Dermis microvascular lymphatic vessel endothelial cell (primary cell): ENCODE measurements around the gene CCT5. TPM values are rescaled to one million over a fixed set of nuclear protein-coding genes. Genes with fewer than 3 reads are reported as not detected.

ENCODE experiments used
- DNase-seq, 2 donors: peaks; one replicate each; pipeline versions ENCODE4 v3.0.0 to v3.0.0-alpha.2; 2010; ENCODE audit warnings: low read depth in 2 of 2
- total RNA-seq: library from RNA; depleted of rRNA; stranded (reverse); fragments of >200 nt; gene quantifications from 2 replicates; pipeline ENCODE4 v1.2.1, GENCODE V29; 2014

CCT5 gene
- 495 and 643 TPM in 2 replicates for total RNA-seq

DNA sequence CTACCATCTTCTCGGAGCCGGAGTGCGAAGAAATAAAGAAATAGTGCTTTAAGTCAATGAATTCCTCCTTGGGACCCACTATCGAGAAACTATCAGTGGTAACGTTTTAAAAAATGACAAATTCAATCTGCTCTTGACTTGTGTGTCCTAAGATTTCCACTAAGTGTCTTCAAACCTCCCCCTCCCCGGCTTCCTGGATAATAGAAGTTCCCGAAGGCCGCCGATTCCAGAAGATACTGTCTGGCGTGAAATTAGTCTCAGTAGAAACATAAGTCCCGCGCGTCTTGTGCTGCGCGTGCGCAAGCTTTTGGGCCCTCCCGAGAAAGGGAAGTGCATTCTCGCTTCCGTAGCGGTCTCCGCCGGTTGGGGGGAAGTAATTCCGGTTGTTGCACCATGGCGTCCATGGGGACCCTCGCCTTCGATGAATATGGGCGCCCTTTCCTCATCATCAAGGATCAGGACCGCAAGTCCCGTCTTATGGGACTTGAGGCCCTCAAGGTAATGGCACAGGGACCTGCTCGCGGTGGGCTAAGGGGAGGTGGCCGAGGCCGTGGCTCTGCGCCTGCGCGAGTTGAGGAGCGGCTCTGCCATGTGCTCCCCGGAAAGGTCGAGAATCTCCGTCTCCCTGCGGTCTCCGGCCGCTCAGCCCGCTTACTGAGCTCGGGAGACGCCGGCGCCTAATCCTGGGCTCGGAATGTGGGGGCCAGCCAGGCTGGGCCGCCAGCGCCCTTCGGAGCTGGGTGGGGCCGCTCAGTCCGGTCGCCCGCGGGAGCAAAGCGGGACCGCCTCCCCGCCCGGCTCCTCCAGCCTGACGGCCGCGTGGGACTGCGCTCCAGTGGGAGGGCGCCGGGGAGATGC, at the start of gene CCT5:
TSS of gene CCT5 (plus strand) at position 333 of the 858 bp plus-strand sequence. CDS start at position 394, 61 bp downstream.
- DNase-seq: peak; percentile 98 to 99

DNA sequence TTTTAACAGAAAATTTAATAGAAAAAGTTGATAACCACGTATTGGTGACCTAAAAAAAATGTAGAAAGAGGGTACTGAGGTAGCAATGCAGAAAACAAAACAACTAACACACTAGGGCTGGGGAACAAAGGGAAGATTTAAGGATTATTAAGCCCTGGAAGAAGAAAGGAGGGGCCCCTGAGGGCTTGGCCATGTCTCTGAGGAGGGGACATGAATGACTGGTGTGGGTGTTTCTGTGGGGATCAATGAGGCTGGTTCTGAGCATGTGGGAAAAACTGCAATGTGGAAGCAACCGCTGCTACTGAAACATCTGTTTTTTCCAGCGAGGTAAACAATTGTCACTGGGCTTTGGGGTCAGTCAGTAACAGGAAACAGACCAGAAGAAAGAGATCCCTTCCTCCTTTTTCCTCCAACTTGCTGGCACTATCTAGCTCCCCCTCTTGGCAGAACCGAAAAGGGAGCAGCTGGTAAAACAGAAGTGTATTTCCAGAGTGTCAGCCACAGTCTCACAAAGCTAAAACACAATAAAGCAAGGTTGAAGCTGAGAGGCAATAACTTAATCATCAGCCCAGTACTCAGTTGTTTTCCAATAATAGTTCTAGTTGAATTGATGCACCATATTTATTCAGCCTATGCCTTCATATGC, 48.7 kb upstream of the CCT5 start:
- DNase-seq: peak in 1 of 2 donors; percentile 9

DNA sequence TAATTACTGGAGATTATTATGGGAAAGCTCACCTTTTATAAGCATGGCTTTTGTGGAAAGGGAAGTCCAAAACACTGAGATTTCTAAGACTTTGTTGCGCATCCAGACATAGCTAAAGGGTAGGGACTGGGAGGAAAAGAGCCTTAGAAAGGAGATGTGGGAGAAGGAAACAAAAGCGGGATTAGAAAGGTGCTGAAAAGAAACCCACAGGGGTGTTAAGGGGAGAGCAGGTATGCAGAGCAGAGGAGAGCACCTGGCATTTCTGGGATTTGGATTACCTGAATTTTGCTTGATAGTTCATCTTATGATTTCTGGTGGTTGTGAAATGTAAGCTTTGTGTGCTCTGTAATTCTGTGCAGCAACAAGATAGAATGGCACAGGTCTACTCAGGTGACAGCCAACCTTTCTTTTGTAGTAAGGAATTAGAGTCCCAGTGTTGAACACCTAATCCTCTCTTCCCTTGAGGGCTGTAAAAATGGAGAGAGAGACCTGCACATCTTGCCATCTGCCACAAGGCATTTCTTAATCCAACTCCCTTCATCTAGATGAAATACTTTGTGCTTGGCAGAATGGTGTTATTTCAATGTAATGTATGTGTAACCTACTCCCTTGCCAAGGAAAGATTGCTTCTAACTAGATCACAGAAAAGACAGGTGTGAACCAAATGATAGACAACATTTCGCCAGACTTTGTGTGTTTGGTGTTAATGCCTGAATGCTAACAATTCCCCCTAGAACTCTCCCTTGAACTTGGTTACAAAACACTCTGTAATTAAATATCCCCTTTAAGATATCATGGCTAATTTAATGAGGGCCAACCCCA, 47.8 kb upstream of the CCT5 start:
- DNase-seq: no peak

DNA sequence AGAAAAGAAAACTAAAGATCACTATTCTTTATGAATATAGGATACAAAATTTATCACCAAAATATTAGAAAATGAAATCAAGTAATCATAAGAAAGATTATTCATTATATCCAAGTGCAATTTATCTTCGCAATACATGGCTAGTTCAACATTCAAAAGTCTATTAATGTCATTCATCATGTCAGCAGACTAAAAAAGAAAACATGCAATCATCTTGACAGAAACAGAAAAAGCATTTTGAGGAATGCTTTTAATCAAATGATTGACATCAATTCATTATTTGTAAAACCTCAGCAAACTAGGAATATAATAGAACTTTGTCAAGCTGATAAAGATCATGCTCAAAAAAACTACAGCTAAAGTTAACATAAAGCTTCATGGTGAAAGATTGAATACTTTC, 41.1 kb upstream of the CCT5 start:
- no peak for DNase-seq

DNA sequence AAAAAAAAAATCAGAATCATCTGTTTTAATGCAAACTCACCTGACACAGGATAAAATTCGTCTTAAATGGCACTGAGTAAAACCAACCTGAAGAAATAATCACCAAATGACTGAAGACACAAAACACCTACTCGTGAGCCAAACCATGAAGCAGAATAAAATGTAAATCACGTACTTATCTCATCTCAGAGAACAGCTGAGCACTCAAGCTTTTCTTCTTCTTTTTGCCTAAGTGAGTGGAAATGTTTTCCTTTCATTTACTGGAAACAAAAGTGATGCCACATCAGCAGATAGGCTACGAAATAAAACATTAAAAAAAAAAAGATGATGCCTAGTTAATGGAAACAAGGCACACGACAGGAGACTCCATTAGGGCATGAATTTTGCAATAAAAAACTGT, 36.8 kb upstream of the CCT5 start:
- no peak for DNase-seq

DNA sequence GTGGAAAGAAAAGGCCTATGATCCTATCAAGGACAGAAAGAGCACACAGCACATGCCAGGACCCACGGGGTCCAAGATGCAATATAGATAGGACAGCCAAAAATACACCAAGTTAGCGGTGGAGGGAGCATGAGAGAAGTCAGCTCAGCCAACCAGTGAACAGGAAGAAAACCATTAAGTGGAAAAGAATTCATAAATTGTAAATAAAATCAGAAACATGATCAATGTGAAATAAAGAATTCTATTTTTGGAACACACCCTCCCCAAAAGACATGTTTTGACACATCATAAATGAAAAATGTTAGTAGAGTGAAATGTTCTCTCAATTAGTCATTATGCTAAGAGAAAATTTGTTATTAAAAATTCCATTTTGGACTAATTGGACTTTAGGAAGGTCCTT, 36.0 kb upstream of the CCT5 start:
- DNase-seq: no peak

DNA sequence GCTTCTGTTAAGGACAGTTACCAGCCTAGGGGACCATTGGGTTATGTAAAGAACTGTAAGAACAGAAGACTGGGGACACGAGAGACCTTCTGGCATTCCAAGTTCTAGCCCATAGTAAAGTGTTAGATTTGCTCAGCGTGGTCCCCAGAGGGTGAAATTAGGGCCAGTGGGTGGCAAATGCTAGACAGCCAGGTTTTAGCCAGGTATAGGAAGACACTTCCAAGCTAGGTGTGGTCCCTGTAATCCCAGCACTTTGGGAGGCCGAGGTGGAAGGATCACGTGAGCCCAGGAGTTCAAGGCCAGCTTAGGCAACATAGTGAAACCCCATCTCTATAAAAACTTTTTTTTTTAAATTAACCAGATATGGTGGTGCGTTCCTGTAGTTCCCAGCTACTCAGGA, 34.7 kb upstream of the CCT5 start:
- DNase-seq: no peak

DNA sequence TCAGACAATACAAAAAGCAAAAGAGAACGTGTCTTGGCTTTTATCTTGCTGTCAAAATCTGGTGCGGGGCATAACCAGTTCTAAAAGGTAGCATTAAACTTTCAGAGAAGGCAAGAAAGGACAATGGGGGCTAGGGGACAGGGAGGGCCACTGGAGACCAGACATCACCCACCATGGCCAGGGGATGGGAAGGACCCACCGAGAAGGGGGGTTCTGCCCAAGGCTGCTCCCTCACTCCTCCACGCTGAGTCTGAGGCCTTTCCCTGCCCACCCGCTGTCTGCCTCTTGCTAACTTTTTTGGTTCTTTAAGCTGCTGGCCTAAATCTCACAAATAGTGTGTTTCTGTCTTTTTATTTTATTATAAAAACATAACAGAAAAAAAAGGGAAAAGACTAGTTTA, 34.0 kb upstream of the CCT5 start:
- DNase-seq: no peak

DNA sequence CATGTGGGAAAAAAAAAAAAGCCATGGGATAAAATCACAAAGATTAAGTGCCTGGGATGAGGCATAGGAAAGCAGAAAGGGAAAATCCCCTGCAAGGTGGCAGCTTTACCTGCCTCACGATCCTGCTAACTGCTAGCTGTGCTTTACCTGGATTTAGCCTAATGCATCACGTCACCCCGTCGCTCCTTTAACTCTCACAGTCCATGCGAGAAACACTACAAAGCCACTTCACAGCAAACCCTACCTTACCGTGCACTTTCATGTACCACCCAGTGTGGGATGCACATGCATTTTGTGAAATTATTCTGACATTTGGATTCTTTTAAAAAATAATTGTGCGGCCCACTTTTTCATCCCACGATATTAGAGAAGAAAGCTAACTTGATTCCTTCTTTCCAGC, 31.4 kb upstream of the CCT5 start:
- DNase-seq: no peak

DNA sequence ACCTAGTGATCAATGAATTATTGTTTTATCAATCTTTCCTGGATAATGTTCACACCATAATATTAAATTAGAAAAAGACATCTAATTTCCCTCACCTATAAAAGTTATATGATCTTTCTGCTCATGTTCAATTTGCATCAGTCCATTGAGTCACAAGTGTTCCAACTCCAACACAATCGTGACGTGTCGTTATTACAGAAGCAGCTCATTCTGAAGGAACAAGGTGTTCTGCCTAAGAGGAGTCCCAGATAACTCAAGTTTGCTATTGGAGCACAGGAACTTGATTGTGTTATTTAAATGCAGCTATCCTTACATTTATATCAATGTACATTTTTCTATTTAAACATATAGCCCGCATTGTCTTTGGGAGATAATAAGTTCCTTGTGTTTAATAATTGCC, 31.0 kb upstream of the CCT5 start:
- DNase-seq: no peak

DNA sequence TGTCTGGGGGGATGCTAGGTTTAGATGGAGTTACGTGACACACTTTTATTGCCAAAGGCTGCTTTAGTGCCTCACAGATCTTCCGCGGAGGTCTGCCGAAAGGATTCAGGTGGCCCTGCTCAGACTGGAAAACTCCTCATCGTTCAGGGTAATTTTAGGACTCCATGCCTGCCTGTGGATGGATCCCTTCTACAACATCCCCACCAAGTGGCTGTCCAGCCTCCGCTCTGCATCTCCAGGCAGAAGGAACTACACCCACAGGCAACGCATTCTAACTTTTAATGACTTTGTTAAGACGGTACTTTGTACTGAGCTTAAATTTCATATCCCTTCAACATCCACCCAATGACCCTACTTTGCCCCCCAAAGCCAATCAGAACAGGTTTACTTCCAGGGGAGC, 29.8 kb upstream of the CCT5 start:
- DNase-seq: no peak

DNA sequence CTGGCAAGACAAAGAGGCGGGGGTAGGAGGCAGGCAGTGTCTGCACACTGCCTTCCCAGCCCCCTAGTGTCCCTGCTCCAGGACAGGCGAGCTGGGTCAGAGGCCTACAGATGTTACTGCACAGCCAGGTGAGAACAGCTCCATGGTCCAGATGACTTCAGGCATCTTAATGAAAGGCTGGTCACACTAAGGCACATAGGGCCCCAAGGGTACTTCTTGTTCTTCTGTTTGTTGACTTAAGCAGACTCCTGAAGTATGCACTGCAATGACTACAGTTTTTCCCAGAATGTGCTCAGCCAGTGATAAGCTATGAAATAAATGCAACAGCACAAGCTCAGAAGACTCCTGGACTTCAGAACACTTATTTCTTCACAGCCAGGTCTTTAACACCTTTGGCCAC, 27.8 kb upstream of the CCT5 start:
- DNase-seq: no peak

DNA sequence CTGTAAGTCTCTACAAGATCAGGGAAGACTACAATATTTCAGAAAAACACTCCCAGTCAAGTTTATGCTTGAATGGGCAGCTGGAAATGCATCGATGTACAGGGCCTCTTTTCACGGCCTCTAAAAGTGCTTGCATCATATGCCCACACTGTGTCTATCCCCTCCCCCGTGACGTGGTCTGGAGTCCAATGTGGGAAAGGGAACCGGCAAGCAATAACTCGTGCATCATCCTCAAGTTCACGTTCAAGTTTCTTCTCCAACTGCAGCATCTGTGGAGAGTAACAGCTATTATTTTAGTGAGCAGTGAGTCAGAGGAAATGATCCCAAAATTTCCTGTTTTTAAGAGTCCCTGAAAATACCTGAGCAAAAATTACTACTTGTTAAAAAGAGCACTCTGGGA, 22.7 kb upstream of the CCT5 start:
- peak in 1 of 2 donors; percentile 60 for DNase-seq

DNA sequence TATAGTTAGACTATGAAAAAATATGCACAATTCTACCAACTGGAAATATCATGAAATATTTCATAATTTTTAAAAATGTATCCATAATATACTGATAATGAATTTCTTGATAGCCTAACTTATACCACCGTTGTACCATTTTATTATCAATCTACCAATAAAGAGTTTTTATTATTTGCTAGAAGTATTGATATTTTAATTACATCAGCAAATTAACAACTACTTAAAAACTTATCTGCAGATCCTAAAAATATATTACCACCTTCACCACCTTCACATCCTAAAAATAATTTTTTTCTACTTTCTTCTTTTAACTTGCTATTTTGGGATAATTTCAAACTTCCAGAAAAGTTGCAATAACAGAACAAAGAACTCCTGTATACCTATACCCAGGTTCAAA, 21.8 kb upstream of the CCT5 start:
- no peak for DNase-seq

DNA sequence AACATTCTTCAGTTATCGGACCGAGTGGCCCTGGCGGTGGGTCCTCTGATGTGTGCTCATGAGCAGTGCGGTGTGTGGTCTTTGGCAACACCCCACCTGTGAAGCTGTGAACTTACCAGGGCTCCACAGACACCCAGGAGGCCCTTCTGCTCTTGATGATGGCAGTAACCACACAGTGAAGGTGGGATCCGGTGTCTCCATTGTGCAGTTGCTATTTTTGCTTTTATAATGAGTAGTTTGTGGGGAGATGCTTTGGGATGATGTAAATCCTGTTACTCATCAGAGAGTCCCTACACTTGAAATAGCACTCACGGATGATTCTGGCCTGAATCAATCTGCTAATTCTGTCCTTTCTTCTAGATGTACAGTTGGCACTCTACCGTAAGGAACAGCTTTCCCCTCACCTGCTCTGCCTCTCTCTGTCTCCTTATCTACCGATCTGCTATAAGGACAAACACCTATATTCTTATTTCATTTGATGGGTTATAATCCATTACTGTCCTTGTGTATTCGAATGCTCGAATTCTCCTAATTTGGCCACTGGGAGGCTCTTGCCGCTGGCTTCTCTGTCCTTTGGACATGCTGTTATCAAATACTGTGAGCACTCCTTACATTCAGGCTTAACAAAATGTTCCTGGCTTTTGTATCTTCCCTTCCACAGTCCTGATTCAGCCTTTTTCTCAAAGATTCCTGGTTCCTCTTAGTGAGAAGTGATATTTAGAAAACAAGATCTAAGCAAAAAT, 20.6 kb upstream of the CCT5 start:
- DNase-seq: no peak

DNA sequence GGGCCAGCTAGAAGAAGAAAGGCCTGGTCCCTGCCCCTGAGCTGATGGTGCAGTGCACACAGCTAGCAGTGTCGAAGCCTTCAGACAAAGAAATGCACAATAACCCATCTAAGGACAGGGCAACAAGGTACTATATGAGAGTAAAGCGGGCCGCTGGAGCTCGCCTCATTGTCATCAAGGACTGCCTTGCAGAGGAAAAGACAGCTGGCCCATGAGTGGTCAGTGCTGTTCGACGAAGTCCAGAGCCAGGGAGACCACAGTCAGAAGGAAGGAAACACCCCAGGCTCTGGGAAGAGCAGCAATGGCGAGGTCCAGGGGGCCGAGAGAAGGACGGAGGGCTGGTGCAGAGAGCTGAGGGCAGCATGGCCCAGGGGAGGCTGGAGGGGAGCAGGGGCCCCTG, 17.7 kb upstream of the CCT5 start:
- DNase-seq: no peak

DNA sequence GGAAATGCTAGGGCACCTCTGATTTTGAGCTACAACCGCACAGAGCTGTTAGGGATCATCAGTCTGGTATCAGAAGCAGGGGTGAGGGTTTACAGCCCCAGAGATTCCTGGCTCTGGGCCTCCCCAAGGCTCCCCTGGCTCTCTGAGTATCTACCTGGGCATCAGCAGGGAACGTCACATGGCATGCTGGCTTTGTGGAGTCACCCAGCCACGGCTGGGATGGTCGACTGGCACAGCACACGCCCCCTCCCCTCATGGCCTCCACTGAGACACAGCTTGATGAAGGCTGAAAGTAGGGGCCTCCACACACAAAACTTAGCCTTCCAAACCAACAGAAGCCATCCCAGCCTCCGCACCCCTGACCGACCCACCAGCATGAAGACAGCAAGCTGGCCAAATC, 17.1 kb upstream of the CCT5 start:
- no peak for DNase-seq

DNA sequence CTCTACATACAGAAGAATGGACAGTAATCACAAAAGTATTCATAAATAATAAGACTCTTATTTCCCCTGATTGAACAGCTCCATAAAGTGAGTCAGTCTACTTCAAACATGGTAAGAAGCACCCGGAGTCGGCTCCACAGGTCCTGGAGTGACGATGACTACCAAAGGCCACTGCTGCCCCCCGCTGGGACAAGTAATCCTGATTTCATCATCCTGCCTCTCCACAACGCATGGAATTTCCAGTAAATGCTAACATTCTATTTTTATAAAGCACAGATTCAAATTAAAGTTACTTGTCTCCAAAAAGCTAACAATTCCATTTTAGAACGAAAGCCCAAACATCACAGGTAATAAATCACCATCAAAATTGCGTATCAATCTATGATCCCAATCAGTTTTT, 16.6 kb upstream of the CCT5 start:
- DNase-seq: peak in 1 of 2 donors; percentile 67

DNA sequence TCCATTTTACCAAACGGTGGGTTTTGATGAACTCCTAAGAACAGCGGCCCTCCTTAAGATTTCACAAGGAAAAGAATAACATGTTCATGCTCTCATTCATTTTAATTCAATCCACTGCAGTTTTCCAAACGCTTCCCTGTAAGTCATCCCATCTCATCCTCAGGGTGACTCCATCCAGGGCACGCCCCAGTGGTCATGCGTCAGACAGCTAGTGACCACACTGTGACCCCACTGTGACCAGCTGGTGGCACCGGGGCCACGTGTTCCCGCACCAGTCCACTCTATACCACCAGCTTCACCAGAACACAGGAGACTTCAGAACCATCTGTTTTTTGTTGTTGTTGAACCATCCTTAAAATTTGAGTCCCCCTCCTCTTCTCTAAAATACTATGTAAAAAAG, 14.7 kb upstream of the CCT5 start:
- DNase-seq: no peak

DNA sequence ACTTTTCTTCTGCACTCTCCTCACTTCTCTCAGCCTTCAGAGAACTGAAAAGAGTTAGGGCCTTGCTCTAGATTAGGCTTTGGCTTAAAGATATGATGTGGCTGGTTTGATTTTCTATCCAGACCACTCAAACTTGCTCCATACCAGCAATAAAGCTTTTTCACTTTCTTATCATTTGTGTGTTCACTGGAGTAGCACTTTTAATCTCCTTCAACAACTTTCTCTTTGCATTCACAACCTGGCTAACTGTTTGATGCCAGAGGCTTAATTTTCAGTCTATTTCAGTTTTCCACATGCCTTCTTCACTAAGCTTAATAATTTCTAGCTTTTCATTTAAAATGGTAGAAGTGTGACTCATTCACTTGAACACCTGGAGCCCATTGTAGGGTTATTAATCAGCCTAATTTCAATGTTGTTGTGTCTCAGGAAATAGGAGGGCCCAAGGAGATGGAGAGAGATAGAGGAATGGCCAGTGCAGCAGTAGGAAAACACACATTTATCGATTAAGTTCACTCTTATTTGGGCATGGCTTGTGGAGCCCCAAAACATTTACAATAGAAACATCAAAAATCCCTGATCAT, 6.3 kb upstream of the CCT5 start:
- DNase-seq: no peak

DNA sequence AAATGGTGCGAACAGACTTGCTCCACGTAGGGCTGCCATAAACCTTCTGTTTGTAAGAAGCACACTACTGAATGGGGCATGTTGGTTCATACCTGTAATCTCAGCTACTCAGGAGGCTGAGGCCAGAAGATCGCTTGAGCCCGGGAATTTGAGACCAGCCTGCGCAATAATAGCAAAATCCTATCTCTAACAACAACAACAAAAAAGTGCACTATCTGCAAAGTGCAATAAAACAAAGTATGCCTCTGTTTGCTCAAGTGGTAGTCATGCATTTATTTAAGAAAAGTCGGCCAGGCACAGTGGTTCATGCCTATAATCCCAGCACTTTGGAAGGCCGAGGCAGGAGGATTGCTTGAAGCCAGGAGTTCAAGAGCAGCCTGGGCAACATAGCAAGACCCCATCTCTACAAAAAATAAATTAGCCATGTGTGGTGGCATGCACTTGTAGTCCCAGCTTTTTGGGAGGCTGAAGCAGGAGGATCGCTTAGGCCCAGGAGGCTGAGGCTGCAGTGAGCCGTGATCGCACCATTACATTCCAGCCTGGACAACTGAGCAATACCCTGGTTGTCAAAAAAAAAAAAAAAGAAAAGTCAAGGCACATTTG, 5.6 kb upstream of the CCT5 start:
- DNase-seq: no peak
